HG02678 (cell line): Measurements from ENCODE around the gene TENT4A.

Experiments
- ATAC-seq: cut with Tn5 transposase; IDR thresholded peaks from one replicate; pipeline ENCODE4 v1.9.1; 2021; ENCODE audit warnings: mild to moderate bottlenecking, moderate library complexity; ENCODE audit not compliant: unreplicated experiment

The TENT4A gene

DNA sequence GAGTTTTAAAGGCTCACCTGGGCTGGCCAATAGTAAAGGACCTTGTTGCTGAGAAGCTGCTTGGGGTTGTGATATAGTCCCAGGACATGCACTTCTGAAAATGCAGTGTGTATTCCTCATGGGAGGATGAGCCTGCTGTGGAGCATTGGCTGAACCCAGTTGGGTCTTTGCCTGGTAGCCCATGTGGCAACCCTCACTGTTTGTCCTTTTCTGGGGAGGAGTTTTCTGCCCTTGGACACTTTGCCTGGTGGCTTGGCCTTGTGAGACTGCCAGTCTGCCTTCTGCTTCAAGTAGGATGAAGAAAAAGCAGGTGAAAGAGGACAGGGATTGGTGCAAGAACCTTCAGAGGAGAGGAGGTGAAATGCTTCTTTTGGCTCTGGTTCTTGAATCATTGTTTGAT, 4.0 kb downstream of the TENT4A start:
- no peak for ATAC-seq

DNA sequence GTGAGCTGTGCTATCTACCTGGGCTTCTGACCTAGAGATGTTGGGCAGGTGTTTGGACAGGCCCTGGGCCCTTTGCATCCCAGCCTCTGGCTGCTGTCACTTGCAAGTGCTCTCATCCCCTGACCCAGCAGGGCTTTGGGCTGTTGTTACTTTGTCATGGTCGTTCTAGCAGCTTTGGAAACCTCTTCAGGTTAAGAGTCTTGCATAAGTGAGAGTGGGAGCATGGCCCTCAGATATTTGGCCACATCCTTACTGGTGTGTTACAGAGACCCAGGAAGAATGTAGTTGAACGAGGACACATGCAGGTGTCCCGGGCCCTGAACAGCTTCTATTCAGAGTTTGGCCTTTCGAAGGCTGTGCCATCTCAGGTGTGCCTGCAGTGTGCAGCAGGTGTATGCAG, 4.5 kb downstream of the TENT4A start:
- ATAC-seq = no peak

DNA sequence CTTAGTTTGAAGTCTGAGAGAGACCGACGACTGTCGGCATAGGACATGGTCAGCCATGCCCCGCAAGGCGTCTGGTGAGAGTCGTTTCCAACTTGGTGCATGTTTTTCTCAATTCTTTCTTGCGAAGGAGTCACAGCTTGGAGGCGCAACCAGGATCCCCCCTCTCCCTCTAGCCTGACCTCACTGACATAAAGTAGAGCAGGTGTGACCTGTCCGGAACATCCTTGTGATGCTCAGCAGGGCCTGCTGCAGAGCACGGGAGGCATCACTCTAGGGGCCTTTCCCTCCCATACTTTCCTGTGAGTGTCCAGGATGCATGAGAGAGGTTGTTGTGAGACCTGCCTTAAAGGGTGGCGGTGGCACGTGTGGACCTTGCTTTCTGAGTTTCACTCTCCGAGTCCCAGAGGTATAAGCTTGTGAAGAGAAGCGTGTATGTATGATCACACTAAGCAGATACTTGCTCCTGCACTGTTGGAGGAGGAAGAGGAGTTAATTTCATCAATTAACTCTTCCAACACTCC, 5.0 kb downstream of the TENT4A start:
- no peak for ATAC-seq

DNA sequence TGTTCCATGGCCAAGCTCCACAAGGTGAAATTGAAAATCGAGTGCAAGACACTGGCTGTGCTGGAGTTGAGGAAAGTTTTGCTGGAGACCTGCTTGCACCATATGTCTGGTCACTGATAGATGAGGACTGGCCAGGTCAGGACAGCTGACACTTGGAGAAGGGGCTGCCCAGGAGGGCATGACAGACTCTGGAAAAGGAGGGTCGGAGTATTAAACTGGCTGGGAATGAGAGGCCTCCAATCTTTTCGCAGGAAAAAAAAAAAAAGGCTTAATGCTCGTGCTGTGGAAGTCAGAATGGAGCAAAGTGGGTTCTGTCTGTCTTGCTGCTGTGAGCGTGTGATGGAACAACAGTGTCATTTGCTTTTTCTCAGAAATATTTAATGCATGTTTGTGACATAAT, 5.5 kb downstream of the TENT4A start:
- ATAC-seq = no peak

DNA sequence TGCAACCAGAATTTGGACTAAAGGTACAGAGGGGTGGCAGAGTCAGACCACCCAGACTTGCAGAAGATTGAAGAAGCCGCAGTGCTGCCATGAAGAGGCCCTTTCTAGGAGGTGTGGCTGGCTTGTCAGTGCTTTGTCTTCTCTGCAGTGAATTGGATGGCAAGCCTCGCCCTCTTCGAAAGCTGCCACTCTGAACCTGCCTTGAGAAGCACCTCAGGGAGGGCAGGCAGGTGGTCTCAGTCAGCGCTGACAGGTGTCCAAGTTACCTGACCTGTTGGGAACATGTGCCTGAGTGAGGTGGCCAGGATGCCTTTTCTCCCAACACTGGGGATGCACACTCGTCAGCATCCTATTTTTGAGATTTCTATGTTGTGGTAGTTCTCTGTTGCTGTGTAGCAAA, 6.2 kb downstream of the TENT4A start:
- no peak for ATAC-seq

DNA sequence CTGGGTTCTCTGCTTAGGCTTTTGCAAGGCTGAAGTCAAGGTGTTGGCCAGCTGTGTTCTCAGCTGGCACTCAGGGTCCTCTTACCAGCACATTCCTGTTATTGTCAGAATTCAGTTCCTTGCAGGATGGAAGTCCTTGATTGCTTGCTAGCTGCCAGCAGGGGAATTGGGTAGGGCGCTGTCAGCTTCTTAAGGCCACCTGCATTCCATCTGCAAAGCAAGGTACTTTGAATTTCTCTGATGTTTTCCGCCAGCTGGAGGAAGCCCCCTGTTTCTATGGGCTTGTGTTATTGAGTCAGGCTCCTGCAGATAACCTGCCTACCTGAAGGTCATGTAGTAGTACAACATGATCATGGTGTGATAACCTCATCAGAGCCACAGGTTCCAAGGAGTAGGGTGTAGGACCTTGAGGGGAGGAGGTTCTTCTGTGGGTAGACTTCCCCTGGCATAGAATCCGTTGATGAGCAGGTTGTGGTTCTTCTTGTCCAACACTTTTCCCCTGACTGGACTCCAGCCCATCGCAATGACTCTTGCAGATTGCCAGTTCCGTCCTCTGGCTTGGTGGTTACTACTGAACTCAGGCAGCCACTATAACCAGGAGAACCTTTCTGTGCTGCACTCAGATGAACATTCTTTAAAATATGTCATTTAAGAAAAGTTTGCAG, 6.8 kb downstream of the TENT4A start:
- no peak for ATAC-seq

DNA sequence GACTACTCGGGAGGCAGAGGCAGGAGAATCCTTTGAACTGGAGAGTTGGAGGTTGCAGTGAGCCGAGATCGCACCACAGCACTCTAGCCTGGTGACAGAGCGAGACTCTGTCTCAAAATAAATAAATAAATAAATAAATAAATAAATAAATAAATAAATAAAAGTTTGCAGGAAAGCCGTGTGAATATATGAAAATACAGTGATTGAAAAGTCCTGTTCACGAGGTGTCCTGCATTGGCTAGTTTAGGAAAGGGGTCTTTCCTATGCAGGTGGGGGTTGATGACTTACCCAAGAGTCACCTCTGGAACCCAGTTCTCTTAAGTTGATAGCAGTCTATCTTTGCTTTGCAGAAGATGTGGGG, 7.3 kb downstream of the TENT4A start:
- ATAC-seq = no peak

DNA sequence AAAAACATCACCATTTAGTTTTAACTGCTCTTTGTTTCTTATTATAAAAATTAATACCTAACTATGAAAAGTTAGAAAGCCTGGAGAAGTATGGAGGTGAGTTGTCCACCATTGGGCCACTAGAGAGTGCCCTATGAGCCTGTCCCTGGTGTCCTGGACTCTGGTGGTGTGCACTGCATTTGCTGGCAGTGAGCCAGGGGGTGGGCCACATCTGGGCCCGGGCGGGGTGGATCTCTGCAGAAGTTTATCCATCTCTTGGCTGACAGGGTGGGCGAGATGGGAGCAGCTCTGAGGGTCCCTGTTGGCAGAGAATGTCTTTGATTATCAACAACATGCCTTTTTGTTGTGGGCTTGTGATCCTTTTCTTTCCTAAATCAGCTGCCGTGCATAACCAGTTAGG, 8.2 kb downstream of the TENT4A start:
- no peak for ATAC-seq

DNA sequence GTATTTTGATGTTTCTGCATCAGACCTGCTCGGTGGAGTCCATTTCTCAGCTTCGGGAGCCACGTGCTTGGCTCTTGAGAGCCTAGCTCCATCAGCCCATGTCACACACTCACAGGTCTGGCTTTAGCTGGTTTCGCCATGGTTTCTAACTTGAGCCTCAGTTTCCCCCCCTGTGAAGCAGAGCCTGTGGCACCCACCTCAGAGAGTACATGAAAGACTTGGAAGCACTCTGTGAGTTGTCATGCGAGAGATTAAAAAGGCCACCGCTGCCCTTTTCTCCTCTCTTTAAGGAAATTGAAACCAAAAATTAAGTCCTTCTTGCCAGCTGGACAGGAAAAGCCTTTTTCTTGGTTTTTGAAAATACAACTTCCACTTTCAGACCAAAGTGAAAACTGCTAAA, 8.8 kb downstream of the TENT4A start:
- peak; percentile 52 for ATAC-seq

DNA sequence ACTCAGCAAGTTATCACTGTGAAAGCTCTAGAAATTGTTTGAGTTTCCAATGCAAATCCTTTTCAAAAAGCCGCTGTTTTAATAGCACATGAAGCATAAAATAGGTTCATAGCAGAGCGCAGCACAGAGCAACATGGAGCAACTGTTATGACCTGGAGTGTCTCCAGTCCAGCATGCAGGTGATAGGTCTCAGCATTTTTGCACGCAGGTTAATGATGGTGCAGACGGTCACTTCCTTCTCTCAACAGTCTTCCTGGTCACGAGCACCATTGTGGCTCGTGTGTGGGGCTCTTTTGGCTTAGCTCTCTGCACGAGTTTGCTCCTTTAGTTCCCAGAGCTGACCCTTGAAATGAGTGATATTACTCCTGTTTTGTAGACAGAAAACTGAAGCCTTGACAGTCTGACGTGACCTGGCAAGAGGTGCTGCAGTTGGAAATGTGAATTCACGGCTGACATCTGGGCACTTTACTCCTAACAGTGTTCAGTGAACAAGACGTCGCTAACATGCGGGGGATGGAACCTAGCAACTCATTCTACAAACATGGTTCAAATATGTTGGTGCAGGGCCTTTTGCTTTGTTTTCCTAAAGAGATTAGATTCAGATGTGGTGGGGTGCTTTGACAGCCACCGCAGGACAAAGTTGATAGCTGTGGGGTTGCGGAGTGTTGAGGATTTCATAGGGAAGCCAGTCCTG, 10.0 kb downstream of the TENT4A start:
- ATAC-seq = no peak

DNA sequence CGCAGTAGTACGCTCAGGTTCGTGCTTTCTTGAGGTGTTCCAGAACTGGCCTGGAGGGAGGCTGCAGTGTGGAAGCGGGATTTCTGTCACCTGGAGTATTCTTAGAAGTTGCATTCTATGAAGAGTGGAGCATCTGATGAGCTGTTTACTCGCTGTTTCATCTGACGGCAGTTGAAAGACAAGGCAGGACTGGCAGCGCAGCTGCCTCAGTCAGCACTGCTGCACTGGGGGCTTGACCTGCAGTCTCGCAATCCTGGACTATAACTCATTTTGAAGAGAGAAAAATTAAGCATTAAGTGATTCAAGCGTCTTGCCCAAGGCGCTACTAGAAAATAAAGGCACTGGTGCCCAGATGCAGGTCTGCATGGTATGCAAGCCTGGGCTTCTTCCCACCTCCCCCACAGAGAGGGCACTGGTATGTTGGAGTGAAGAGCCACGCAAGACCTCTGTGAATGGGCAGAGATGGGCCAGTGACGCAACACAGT, 10.6 kb downstream of the TENT4A start:
- ATAC-seq = no peak

DNA sequence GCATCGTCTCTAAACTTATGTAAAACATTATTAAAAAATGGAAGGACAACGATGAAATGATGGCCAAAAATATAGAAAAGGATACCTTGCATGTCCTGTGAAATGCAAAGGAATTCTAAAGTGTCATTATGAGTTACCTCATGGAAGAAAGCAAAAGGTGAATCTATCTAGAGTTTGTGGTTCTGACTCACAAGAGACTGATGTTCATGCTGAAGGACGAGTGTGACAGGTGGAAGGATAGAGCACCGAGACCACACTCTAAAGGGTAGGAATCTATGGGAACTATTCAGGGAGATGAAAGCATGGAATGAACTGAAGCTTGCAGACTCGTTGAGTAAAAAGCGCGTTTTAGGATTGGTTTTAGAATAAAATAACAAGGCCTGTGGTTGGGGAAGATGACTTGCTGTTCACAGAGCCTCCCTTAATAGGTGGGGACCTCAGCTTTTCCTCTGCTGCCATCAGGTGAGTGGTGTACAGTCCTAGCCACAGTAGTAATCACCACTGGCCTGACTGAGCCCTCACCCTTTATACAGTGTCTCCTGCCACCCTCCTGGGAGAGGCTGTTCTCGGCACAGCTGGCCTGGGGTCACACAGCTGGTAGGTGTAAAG, 11.2 kb downstream of the TENT4A start:
- no peak for ATAC-seq

DNA sequence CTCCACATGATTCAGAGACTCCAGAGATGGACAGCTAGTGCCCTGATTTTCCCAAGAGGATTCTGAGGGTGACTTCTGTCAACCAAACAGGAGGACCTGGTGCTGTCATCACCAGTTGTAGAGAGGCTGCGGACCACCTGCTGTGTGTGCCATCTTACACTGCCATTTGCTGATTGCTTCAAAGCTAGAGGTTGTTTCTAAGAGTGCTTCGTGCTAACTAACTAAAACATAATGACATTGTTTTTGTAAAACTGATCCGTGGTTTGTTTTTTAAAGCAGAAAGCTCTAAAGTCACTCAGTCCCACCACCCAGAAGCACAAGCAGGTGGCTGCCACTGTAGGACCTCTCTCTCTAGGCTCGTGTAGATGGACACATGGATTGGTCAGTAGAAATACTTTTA, 12.2 kb downstream of the TENT4A start:
- no peak for ATAC-seq

DNA sequence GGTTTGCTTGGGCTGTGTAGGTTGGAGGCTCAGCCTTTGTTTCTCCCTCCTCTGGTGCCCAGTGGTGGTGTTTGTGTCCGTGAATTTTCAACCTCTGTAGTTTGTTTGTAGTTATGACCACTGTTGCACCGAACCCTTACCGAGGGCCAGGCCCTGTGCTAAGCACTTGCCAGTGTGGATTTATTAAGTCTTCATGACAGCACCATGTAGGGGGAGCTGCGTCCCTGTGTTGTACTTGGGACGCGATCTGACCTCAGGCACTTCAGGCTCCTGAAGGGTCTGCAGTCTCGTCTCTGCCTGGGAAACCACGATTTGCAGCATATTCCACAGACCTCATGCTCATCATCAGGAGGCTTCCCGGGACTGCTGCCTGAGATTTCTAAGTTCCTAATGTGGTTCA, 12.8 kb downstream of the TENT4A start:
- no peak for ATAC-seq

DNA sequence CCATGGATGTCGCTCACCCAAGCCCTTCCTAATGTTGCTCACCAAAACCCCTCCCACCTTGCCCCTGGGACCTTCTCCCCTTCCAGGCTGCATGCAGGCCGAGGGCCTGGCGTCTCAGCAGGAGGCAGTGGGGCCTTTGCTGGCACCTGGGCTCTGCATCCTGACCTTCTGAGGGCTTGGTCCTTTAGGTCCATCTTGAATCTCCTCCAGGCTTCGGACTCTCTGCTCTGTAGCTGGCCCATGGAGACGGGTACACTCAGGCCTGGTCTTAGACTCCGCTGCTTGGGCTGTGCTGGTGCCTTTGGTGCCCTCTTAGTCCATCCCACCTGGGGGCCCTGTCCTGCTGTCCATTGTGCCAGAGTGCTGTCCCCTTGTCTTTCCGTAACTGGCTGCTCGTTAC, 14.0 kb downstream of the TENT4A start:
- ATAC-seq = no peak

DNA sequence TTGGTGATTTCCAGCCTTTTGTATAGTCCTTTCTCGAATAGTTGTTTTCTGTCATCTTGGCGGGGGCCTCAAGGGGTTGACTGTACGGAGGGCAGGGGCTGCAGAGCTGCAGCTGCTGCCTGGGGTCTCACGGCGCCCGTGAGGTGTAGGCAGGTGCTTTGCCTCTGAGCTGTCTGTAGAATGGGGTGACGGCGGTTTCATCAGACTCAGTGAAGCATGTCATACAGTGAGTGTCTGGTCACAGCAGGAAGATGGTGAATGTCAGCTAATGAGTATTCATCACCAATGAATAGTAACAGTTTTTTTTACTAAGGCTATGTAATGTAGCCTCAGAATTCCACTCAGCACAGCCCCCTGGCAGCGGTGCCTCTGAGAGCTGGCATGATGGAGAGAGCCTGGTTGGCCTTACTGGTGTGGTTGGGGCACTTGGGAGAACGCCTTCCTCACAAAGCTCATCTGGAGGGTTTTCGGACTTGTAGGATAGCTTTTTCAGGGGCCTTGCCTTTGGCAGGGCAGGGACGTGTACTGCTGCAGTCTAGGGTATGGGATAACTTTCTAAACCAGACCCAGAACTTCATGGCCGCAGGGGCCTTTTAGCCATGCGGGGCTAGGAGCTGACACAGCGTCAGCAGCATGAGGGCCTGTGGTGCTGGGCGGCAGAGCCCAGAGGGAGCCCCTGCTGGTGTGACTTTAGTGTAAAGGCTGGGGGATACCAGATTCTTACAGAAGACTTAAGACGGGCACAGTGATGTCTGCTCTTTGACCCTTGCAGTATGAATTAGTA, 15.0 kb downstream of the TENT4A start:
- ATAC-seq = peak; percentile 62

DNA sequence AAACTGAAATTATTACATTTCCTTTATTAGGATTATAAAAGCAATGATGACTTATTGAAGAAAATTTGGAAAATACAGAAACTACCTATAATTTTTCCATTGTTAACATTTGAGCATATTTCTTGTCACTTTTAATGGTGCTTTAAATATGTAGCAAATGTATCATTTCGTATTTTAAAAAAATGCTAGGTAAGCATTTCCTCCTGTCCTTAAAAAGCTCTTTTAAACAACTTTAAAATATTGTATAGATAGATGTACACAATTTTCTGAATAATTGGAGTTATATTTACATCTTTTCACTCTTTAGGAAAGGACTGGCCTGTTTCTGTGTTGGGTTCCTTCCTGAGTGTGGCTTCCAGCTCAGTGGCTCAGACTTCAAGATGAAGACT, 15.6 kb downstream of the TENT4A start:
- ATAC-seq = no peak

DNA sequence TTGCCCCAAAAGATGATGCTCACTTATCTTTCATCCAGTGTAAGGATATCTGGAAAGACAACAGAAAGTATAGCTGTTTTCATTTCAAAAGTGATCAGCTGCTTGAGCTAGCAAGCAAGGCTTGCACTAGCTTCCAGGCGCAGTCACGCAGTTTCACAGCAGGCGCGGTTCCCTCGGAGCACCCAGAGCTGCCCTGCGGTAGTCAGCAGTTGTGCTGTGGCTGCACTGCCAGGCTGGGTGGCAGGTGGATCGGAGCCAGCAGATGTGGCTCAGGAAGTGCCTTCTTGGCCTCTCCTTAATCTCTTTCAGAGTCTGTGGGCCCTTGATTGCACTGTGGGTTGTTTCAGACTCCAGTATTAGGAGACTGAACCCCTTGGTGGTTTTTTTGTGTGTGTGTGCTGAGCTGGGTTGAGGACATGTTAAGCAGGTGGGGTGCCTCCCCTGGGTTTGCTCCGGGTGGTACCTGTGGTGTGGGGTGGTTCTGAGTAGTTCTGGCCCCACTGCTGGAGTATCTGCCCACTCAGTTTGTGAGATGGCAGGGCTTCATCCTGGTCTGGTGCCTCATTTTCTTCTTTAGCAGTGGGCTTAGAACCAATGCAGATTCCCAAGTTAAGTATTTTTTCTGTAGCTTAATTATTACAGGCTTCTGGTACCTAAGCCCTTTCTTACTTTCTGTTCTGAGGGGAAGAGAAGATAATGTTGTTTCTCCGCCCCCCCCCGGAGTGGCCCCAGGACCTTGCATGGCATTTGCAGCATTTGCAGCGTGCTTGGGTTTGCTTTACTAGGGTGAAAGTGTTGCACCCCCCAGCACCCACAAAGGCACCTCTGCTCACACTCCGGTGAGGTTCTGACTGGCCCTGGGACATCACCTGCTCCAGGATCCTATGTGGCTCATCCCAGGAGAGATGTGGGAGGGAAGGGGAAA, 16.4 kb downstream of the TENT4A start:
- peak; percentile 36 for ATAC-seq

DNA sequence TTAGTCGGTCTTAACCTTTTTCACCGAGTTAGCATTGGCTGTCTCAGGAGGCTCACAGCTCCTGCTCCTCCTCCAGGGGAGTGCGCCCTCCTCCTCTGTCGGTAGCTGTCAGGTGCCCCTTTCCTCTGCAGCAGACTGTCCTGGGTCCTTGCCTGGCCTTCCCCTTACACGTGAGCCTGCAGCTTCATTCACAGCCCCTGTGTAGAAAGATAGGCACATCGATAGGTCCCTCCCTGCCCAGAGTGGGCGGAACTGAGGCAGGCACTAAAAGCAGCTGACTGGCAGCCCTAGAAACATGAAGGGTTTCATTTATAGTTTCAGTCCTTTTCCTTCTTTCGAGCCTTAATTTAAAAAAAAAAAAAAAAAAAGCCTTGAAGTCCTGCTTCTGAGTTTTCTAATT, 17.2 kb downstream of the TENT4A start:
- peak; percentile 53 for ATAC-seq

DNA sequence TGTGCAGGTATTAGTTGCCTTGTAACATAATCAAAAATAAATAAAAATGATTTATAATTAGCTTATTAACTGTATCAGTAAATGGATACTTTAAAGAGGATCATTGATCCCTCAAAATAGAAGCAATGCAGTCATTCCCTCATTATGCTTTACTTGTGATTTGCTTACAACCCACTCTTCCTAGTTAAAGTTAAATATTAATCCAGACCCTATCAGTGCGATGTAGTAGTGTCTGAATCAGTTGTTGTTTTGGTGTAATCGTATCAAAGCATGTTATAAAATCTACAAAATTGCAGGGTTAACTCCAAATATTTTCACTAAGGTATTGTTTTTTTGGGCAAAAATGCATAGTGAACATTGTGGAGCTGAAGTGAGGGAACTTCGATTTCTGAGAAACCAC, 17.6 kb downstream of the TENT4A start:
- peak; percentile 23 for ATAC-seq
